HCT116 (cell line): Measurements from ENCODE around the gene PRM3. TPM values are rescaled to one million over a fixed set of nuclear protein-coding genes. Genes with fewer than 3 reads are reported as not detected.

Experiments used
- ATAC-seq: fragments of 200-7000 bp; cut with Tn5 transposase; 2 replicates; pipeline ENCODE4 v1.9.1; 2020; ENCODE audit warnings: mild to moderate bottlenecking, moderate library complexity
- BruUV-seq: library from RNA; stranded (reverse); fragments of 400-500 nt; replicated peaks from 2 replicates; lab custom pipeline; 2021; lab: Mats Ljungman, UMichigan
- CTCF ChIA-PET: fragments of 300-600 bp; sonication (Branson Sonifier 250); formaldehyde crosslinking; loops from one replicate; lab custom pipeline; 2021; ENCODE audit warnings: antibody characterized with exemption; lab: Charles Lee
- POLR2A ChIA-PET: fragments of 300-600, 350-600 bp; sonication (Branson Sonifier 250); formaldehyde crosslinking; loops from one replicate; lab custom pipeline; 2021; ENCODE audit warnings: antibody characterized with exemption; lab: Charles Lee
- RAD21 ChIA-PET, 2 experiments: fragments of 300-600 bp; sonication (Branson Sonifier 250); formaldehyde crosslinking; loops; one replicate each; lab custom pipeline; 2023; ENCODE audit warnings: low total read pairs in 2 of 2; ENCODE audit not compliant: uncharacterized antibody in 2 of 2, unreplicated experiment in 2 of 2, low non-redundant PET in 1 of 2; lab: Charles Lee
- DNase-seq: peaks from one replicate; pipeline ENCODE4 v3.0.0-alpha.2; 2010; ENCODE audit warnings: low read depth, low spot score
- H2AFZ ChIP-seq: fragments of 200-600 bp; shearing (Covaris generic), sonication (generic); 2 replicates; pipeline ENCODE4 v1.6.1; 2017; ENCODE audit warnings: low read depth, mixed run types, mixed read lengths, antibody characterized with exemption, low read length; ENCODE audit not compliant: poor library complexity, severe bottlenecking
- H3K27ac ChIP-seq: 2 replicates; pipeline ENCODE4 v1.5.1; 2012; ENCODE audit warnings: low read depth, low read length
- H3K27me3 ChIP-seq: fragments of 200-600 bp; sonication (generic); 2 replicates; pipeline ENCODE4 v1.6.1; 2016; ENCODE audit warnings: mixed run types, low read length, mixed read lengths; ENCODE audit not compliant: insufficient read depth
- H3K36me3 ChIP-seq, 2 experiments: fragments of 200-500 bp in 1 of 2; fragments of 200-600 bp in 1 of 2; sonication (Bioruptor generic) in 1 of 2; sonication (generic) in 1 of 2; 2 replicates each; pipeline versions ENCODE4 v1.5.1 to v1.6.1; 2014 to 2016; ENCODE audit warnings: low read length in 2 of 2, inconsistent platforms in 1 of 2, mixed read lengths in 1 of 2, mixed run types in 1 of 2; ENCODE audit not compliant: insufficient read depth in 2 of 2, control insufficient read depth in 1 of 2
- H3K4me1 ChIP-seq, 2 experiments: fragments of 200-600 bp in 1 of 2; sonication (generic) in 1 of 2; 2 replicates each; pipeline versions ENCODE4 v1.5.1 to v1.6.1; 2012 to 2017; ENCODE audit warnings: low read length in 2 of 2, inconsistent platforms in 1 of 2, mild to moderate bottlenecking in 1 of 2, mixed read lengths in 1 of 2, mixed run types in 1 of 2, moderate library complexity in 1 of 2; ENCODE audit not compliant: insufficient read depth in 2 of 2, control insufficient read depth in 1 of 2
- H3K4me2 ChIP-seq: fragments of 200-600 bp; sonication (generic); 2 replicates; pipeline ENCODE4 v1.6.1; 2017; ENCODE audit warnings: mixed run types, low read length, mixed read lengths
- H3K4me3 ChIP-seq, 2 experiments: fragments of 200-600 bp in 1 of 2; sonication (generic) in 1 of 2; replicated peaks in 1 of 2; 2 replicates each; pipeline ENCODE4 v1.5.1; 2011 to 2016; ENCODE audit warnings: low read length in 2 of 2, control low read depth in 1 of 2, low read depth in 1 of 2, mild to moderate bottlenecking in 1 of 2, mixed read lengths in 1 of 2, mixed run types in 1 of 2
- H3K79me2 ChIP-seq: fragments of 200-600 bp; sonication (generic); 2 replicates; pipeline ENCODE4 v1.6.1; 2017; ENCODE audit warnings: mild to moderate bottlenecking, mixed run types, low read length, moderate library complexity, mixed read lengths; ENCODE audit not compliant: insufficient read depth
- H3K9ac ChIP-seq: fragments of 200-600 bp; sonication (generic); 2 replicates; pipeline ENCODE4 v1.6.1; 2016; ENCODE audit warnings: low read length, mixed read lengths
- H3K9me2 ChIP-seq: fragments of 200-600 bp; sonication (generic), shearing (Covaris generic); 2 replicates; pipeline ENCODE4 v1.6.1; 2017; ENCODE audit warnings: mixed run types, mild to moderate bottlenecking, moderate library complexity; ENCODE audit not compliant: insufficient read depth
- H3K9me3 ChIP-seq, 2 experiments: fragments of 200-500 bp in 1 of 2; fragments of 200-600 bp in 1 of 2; sonication (Bioruptor generic) in 1 of 2; sonication (generic) in 1 of 2; 2 replicates each; pipeline ENCODE4 v1.6.1; 2014 to 2017; ENCODE audit warnings: low read length in 2 of 2, mixed read lengths in 2 of 2, inconsistent platforms in 1 of 2, low read depth in 1 of 2, mild to moderate bottlenecking in 1 of 2, mixed run types in 1 of 2, moderate library complexity in 1 of 2; ENCODE audit not compliant: control insufficient read depth in 1 of 2, insufficient read depth in 1 of 2
- H4K20me1 ChIP-seq: fragments of 200-600 bp; sonication (generic), shearing (Covaris generic); 2 replicates; pipeline ENCODE4 v1.6.1; 2017; ENCODE audit warnings: mixed run types, mild to moderate bottlenecking, moderate library complexity; ENCODE audit not compliant: insufficient read depth
- POLR2A ChIP-seq: IDR thresholded peaks from 2 replicates; pipeline ENCODE4 v1.7.0; 2011; ENCODE audit warnings: borderline replicate concordance; ENCODE audit not compliant: insufficient read depth, insufficient read length; ENCODE audit errors: extremely low read depth
- POLR2AphosphoS5 ChIP-seq: IDR thresholded peaks from 2 replicates; pipeline ENCODE4 v1.6.1; 2011; ENCODE audit warnings: mild to moderate bottlenecking, low read depth, low read length, moderate library complexity
- RAD21 ChIP-seq: IDR thresholded peaks from 2 replicates; pipeline ENCODE4 v1.6.1; 2012; ENCODE audit warnings: low read depth, mild to moderate bottlenecking
- SIN3A ChIP-seq: IDR thresholded peaks from 2 replicates; pipeline ENCODE4 v1.6.1; 2012; ENCODE audit warnings: low read depth
- SP1 ChIP-seq: IDR thresholded peaks from 2 replicates; pipeline ENCODE4 v1.6.1; 2012; ENCODE audit warnings: low read depth
- SRF ChIP-seq: IDR thresholded peaks from 2 replicates; pipeline ENCODE4 v1.6.1; 2012; ENCODE audit warnings: low read depth
- ZFX ChIP-seq: fragments of 450-650 bp; IDR thresholded peaks from 2 replicates; pipeline ENCODE4 v1.6.1; 2017
- ZNF274 ChIP-seq: fragments of 200-500 bp; sonication (Bioruptor generic); IDR thresholded peaks from 2 replicates; pipeline ENCODE4 v1.6.1; 2014; ENCODE audit warnings: mild to moderate bottlenecking, low read depth, low read length, inconsistent platforms
- intact Hi-C: fragments of 100-400 bp; cut with micrococcal nuclease; formaldehyde crosslinking; loops from 2 replicates; pipeline ENCODE4 v1.10.0; 2022
- total RNA-seq: library from RNA; stranded (reverse); gene quantifications from one replicate; pipeline ENCODE4 v1.2.1, GENCODE V29; 2021; ENCODE audit not compliant: unreplicated experiment
- TF ChIP-seq, protein P1 (sequence below): IDR thresholded peaks from 2 replicates; pipeline ENCODE4 v1.6.1; 2012
- TF ChIP-seq, protein P2 (sequence below), 3 experiments: fragments of 200-600 bp in 1 of 3; sonication (generic) in 1 of 3; IDR thresholded peaks in 2 of 3; conservative IDR thresholded peaks in 1 of 3; 2 replicates each; pipeline ENCODE4 v1.5.1; 2012 to 2017; ENCODE audit warnings: low read depth in 2 of 3, low read length in 2 of 3, antibody characterized with exemption in 1 of 3, borderline replicate concordance in 1 of 3, control low read depth in 1 of 3, mild to moderate bottlenecking in 1 of 3, mixed read lengths in 1 of 3, mixed run types in 1 of 3, moderate library complexity in 1 of 3; ENCODE audit not compliant: insufficient read depth in 1 of 3

The PRM3 gene
- total RNA-seq, 1 experiment from 2014 or later: not detected

DNA sequence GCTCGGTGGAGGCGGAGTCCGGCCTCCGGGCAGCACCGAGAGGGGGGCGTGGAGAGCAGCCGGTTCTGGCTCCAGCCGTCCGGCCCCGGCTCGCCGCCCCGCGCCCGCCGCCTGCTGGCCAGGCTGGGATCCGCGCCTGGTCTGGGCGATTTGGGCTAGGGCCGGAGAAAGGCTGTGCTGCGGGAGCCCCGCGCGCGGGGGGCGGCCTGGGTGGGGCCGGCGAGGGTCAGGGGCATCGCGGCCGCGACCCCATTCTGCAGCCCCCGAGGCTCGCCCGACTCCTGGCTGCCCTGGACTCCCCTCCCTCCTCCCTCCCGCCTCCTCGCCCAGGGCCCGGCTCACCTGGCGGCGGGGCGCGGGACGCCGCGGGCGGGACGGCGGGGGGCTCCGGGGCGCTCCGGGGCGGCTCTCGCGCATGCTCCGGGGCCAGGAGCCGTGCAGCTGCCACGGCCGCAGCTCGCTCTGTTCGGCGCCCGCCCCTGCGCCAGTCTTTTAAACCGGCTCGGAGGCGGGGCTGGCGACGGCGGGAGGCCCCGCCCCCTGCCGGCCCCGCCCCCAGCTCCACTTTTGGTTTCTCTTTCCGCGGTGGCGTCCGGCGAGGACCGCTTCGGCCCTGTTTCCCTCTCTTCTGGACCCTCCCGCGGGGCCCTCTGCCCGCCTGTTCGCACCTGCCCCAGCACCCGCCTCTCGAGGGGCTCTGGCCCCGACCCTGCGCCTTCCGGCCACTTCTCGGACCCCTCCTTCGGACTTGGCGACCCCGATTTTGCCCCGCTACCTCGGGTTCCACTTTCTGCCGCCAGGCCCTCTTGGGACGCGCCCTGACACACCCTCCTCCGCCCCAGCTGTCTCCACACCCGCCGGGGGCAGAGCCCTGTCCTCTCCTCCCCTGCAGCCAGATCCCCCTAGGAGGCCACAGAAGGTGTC lies 17.4 kb downstream of the PRM3 start, which contains the start of gene SOCS1:
Gene SOCS1 (minus strand): TSS at position 468 of the 924 bp plus-strand sequence. CDS start 726 bp downstream, outside the sequence.
- peak; percentile 90 for TF ChIP-seq RAD21
- no peak for TF ChIP-seq SIN3A
- TF ChIP-seq SP1: peak; percentile 39; the same call in 1 of the 2 replicates
- TF ChIP-seq POLR2A: peak; percentile 92
- TF ChIP-seq, protein P1, sequence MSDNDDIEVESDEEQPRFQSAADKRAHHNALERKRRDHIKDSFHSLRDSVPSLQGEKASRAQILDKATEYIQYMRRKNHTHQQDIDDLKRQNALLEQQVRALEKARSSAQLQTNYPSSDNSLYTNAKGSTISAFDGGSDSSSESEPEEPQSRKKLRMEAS: peak; percentile 53; the same call in 1 of the 2 replicates
- TF ChIP-seq, protein P2, sequence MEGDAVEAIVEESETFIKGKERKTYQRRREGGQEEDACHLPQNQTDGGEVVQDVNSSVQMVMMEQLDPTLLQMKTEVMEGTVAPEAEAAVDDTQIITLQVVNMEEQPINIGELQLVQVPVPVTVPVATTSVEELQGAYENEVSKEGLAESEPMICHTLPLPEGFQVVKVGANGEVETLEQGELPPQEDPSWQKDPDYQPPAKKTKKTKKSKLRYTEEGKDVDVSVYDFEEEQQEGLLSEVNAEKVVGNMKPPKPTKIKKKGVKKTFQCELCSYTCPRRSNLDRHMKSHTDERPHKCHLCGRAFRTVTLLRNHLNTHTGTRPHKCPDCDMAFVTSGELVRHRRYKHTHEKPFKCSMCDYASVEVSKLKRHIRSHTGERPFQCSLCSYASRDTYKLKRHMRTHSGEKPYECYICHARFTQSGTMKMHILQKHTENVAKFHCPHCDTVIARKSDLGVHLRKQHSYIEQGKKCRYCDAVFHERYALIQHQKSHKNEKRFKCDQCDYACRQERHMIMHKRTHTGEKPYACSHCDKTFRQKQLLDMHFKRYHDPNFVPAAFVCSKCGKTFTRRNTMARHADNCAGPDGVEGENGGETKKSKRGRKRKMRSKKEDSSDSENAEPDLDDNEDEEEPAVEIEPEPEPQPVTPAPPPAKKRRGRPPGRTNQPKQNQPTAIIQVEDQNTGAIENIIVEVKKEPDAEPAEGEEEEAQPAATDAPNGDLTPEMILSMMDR (IDR thresholded peaks at IDR 0.05 in 2 of 3, conservative IDR thresholded peaks at IDR 0.05 in 1 of 3; ENCODE audit: borderline replicate concordance in 1 of 3, insufficient read depth in 1 of 3, low read depth in 2 of 3, low read length in 2 of 3): peak; percentile 75 to 82 (median 77)
- no peak for TF ChIP-seq ZNF274
- peak; percentile 99 for TF ChIP-seq POLR2AphosphoS5
- TF ChIP-seq SRF: peak; percentile 84; the same call in 1 of the 2 replicates
- TF ChIP-seq ZFX: peak; percentile 46
- ChIA-PET CTCF (interaction anchor here (0.5 to 3.0 kb wide), 28 partner anchors 10 to 338 kb away, joined by 3 to 55 read pairs (median 4); partner anchors contain the start of gene DEXI), POLR2A (interaction anchor here (0.6 to 4.0 kb wide), 44 partner anchors 8 to 384 kb away, joined by 3 to 30 read pairs (median 5); partner anchors contain the start of genes DEXI, PRM3 and TNP2), RAD21 (interaction anchor here (0.6 to 2.4 kb wide), 14 partner anchors 100 to 292 kb away, joined by 3 to 19 read pairs (median 4); no protein-coding TSS in a partner anchor)
- intact Hi-C loops: loop anchor here (2.0 to 5.0 kb wide), 4 partner anchors 101 to 556 kb away; no protein-coding TSS in a partner anchor
- peak within 1 kb of the TSS; percentile 72 for H3K9ac ChIP-seq
- BruUV-seq: no TSS peak
- no peaks in the 10 kb centered on the region for H4K20me1 ChIP-seq
- H3K79me2 ChIP-seq: no peaks in the 10 kb centered on the region
- peak; percentile 79 for ATAC-seq
- no peaks in the 10 kb centered on the region for H3K36me3 ChIP-seq
- no peaks in the 10 kb centered on the region for H3K27me3 ChIP-seq
- H3K9me3 ChIP-seq: no peaks in the 10 kb centered on the region
- H3K4me3 ChIP-seq: peak within 1 kb of the TSS; percentile 70 to 79
- H3K27ac ChIP-seq: peak within 1 kb of the TSS; percentile 85
- peak; percentile 47 for DNase-seq
- peak within 1 kb of the TSS; percentile 96 for H3K4me2 ChIP-seq
- peak within 1 kb of the TSS; percentile 78 for H2AFZ ChIP-seq
- H3K9me2 ChIP-seq: no peaks in the 10 kb centered on the region
- peaks cover 8 to 31% of the 10 kb centered on the region in 2 experiments; a peak in 3 of 4 replicates for H3K4me1 ChIP-seq
